ENCODE data around the gene NAV3. TPM values are rescaled to one million over a fixed set of nuclear protein-coding genes. Genes with fewer than 3 reads are reported as not detected.

NAV3 gene
- total and polyA plus RNA-seq, 10 donors: 0.74 to 111 (median 40.4) TPM

DNA sequence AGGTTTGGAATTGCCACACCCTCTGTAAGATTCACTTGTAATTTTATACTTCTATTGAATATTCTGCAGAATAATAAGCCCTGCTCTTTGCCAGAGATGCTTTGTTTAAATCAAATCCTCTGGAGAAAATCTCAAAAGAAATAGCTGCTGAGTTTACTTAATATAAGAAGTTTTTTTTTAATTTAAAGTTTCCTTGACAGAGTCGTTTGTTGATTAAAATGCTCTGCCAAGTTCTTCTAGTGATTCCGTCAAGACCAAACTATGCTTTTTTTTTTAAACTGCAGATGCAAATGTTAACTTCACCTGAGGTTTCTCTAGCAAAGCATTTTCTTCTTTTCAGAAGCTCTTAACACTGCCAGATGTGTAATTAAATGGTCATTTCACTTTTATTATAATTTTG lies 13.4 kb upstream of the NAV3 start:
- no peaks in the 10 kb centered on the region for H3K27me3 ChIP-seq (replicated peaks in 1 of 7)
- WGBS, 5 donors: 59 to 73% (median 61%) methylated on average over 2 of the region's 2 CpGs
- no peak overlapping the region for H3K27ac ChIP-seq
- intact Hi-C loops (cut with DNase I; ENCODE audit: low total_unique reads): no loop called here
- no peak overlapping the region for H3K4me3 ChIP-seq
- H3K4me1 ChIP-seq: peaks cover 0 to 5% (median 0%) of the 10 kb centered on the region in 6 donors
- no peak for DNase-seq
- H3K36me3 ChIP-seq: no peaks in the 10 kb centered on the region
- H3K9me3 ChIP-seq: no peaks in the 10 kb centered on the region
- no peak for TF ChIP-seq POLR2AphosphoS5 (IDR thresholded peaks at IDR 0.05)
- no peak for TF ChIP-seq POLR2A (IDR thresholded peaks at IDR 0.05)
- TF ChIP-seq, protein P1, sequence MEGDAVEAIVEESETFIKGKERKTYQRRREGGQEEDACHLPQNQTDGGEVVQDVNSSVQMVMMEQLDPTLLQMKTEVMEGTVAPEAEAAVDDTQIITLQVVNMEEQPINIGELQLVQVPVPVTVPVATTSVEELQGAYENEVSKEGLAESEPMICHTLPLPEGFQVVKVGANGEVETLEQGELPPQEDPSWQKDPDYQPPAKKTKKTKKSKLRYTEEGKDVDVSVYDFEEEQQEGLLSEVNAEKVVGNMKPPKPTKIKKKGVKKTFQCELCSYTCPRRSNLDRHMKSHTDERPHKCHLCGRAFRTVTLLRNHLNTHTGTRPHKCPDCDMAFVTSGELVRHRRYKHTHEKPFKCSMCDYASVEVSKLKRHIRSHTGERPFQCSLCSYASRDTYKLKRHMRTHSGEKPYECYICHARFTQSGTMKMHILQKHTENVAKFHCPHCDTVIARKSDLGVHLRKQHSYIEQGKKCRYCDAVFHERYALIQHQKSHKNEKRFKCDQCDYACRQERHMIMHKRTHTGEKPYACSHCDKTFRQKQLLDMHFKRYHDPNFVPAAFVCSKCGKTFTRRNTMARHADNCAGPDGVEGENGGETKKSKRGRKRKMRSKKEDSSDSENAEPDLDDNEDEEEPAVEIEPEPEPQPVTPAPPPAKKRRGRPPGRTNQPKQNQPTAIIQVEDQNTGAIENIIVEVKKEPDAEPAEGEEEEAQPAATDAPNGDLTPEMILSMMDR (IDR thresholded peaks at IDR 0.05 in 8 of 11, conservative IDR thresholded peaks at IDR 0.05 in 3 of 11): no peak

- intact Hi-C loops (cut with DNase I; ENCODE audit: low total_unique reads): no loop called here
- no peak for DNase-seq
- peaks cover 0 to 5% (median 0%) of the 10 kb centered on the region in 6 donors for H3K4me1 ChIP-seq
Observed at GRCh38 chr12:77818351-77818750, 12.3 kb upstream of the NAV3 start.

GRCh38 chr12:77821699-77822203 lies 8.9 kb upstream of the NAV3 start:
- TF ChIP-seq POLR2A (IDR thresholded peaks at IDR 0.05) (no peak), POLR2AphosphoS5 (IDR thresholded peaks at IDR 0.05) (no peak)
- TF ChIP-seq, protein P1 (IDR thresholded peaks at IDR 0.05 in 8 of 11, conservative IDR thresholded peaks at IDR 0.05 in 3 of 11): no peak
- no peak for DNase-seq
- WGBS, 5 donors: 67 to 89% (median 80%) methylated on average over 2 of the region's 2 CpGs
- Histone ChIP-seq H3K4me3 (no peak overlapping the region), H3K9me3 (peaks cover 0 to 7% (median 0%) of the 10 kb centered on the region in 8 donors), H3K27me3 (replicated peaks in 1 of 7) (no peaks in the 10 kb centered on the region), H3K36me3 (no peaks in the 10 kb centered on the region), H3K4me1 (no peaks in the 10 kb centered on the region), H3K27ac (no peak overlapping the region)
- intact Hi-C loops (cut with DNase I; ENCODE audit: low total_unique reads): no loop called here

More at GRCh38 chr12:77818351-77818750, 12.3 kb upstream of the NAV3 start:
- H3K4me3 ChIP-seq: no peak overlapping the region
- no peaks in the 10 kb centered on the region for H3K36me3 ChIP-seq
- 88 to 95% (median 89%) methylated on average over 4 of the region's 4 CpGs for WGBS, 5 donors
- TF ChIP-seq, protein P1 (IDR thresholded peaks at IDR 0.05 in 8 of 11, conservative IDR thresholded peaks at IDR 0.05 in 3 of 11): no peak
- TF ChIP-seq POLR2A (IDR thresholded peaks at IDR 0.05) (no peak), POLR2AphosphoS5 (IDR thresholded peaks at IDR 0.05) (no peak)
- H3K9me3 ChIP-seq: no peaks in the 10 kb centered on the region
- H3K27me3 ChIP-seq (replicated peaks in 1 of 7): no peaks in the 10 kb centered on the region
- H3K27ac ChIP-seq: no peak overlapping the region

DNA sequence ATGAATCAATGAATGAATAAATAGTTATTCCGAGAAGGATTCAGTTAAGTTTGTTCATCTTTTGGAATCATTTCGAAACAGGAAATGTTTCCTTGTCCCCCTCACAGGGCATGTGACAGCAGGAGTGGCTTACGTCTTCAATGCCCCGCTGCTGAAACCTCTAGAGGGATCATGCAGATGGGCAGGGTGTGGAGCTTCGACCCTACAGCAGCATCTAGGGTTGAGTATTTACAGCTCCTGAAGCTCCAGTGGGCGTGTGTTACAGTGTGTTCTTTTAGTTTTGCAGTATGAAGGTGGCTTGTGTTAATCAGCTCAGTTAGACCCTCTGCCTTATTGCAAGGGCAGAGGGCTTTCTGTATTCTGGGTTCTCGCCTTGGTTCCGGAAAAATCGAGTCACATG lies 2.6 kb downstream of the NAV3 start:
- H3K4me1 ChIP-seq: peaks cover 0 to 10% (median 5%) of the 10 kb centered on the region in 6 donors
- intact Hi-C loops (cut with DNase I; ENCODE audit: low total_unique reads): no loop called here
- 46 to 70% (median 61%) methylated on average over 9 of the region's 9 CpGs for WGBS, 5 donors
- no peaks in the 10 kb centered on the region for H3K27me3 ChIP-seq (replicated peaks in 1 of 7)
- peak overlapping the region; percentile 5 to 82 (median 68) for H3K27ac ChIP-seq
- no peaks in the 10 kb centered on the region for H3K36me3 ChIP-seq
- peak overlapping the region in 7 of 8 donors; percentile 16 to 65 (median 30) for H3K4me3 ChIP-seq
- H3K9me3 ChIP-seq: peaks cover 0 to 5% (median 0%) of the 10 kb centered on the region in 8 donors
- DNase-seq: no peak
- TF ChIP-seq POLR2AphosphoS5 (IDR thresholded peaks at IDR 0.05): peak in 1 of 3 donors; percentile 59
- TF ChIP-seq, protein P1 (IDR thresholded peaks at IDR 0.05 in 8 of 11, conservative IDR thresholded peaks at IDR 0.05 in 3 of 11): no peak
- TF ChIP-seq POLR2A (IDR thresholded peaks at IDR 0.05): no peak

All from spleen (tissue), 11 donors.